ENCODE results near the gene DDX52. TPM values are rescaled to one million over a fixed set of nuclear protein-coding genes. Genes with fewer than 3 reads are reported as not detected.

The DDX52 gene
- total and polyA plus RNA-seq, 2 experiments from 2014 or later, result 46.2 to 61.3 TPM

GRCh38 chr17:37570527-37571093, 72.6 kb downstream of the DDX52 start:
- Mint-ChIP-seq H3K4me1 (no peaks in the 10 kb centered on the region), H3K9me3 (no peaks in the 10 kb centered on the region; the same call in 2 of the 3 replicates), H3K4me3 (no peak overlapping the region), H3K27ac (no peak overlapping the region), H3K36me3 (ENCODE audit: low read depth) (peaks cover 51% of the 10 kb centered on the region), H3K27me3 (ENCODE audit: insufficient read depth, low read depth, poor library complexity) (peaks cover 1% of the 10 kb centered on the region)
- Histone ChIP-seq H3K9me2 (ENCODE audit: insufficient read depth) (no peaks in the 10 kb centered on the region), H3K36me3 (ENCODE audit: insufficient read depth) (peaks cover 28% of the 10 kb centered on the region; the same call in 1 of the 2 replicates), H3F3A (replicated peaks; ENCODE audit: low read depth) (no peaks in the 10 kb centered on the region), H3K27ac (ENCODE audit: low read depth) (no peak overlapping the region), H3K27me3 (ENCODE audit: insufficient read depth) (no peaks in the 10 kb centered on the region), H3K4me1 (ENCODE audit: insufficient read depth) (no peaks in the 10 kb centered on the region), H3K4me2 (no peak overlapping the region), H2AFZ (no peak overlapping the region), H3K79me2 (replicated peaks; ENCODE audit: insufficient read depth) (no peaks in the 10 kb centered on the region), H3K4me3 (no peak overlapping the region), H4K20me1 (replicated peaks; ENCODE audit: insufficient read depth) (no peaks in the 10 kb centered on the region)
- no peak for TF ChIP-seq ZNF462 (CRISPR knock-in tag; IDR thresholded peaks at IDR 0.05)
- peak; percentile 82 to 88 for TF ChIP-seq CTCF (conservative IDR thresholded peaks at IDR 0.05; ENCODE audit: low read depth in 2 of 2)
- no peak for TF ChIP-seq ZNF331 (CRISPR knock-in tag; IDR thresholded peaks at IDR 0.05; ENCODE audit: low read depth)
- no peak for TF ChIP-seq NANOG (IDR thresholded peaks at IDR 0.05; ENCODE audit: borderline replicate concordance)
- TF ChIP-seq JUNB (IDR thresholded peaks at IDR 0.05; ENCODE audit: unreplicated experiment), result no peak
- TF ChIP-seq EZH2phosphoT487 (IDR thresholded peaks at IDR 0.05; ENCODE audit: unreplicated experiment), result no peak
- no peak for TF ChIP-seq CREB1 (CRISPR knock-in tag; IDR thresholded peaks at IDR 0.05; ENCODE audit: low read depth)
- peak; percentile 98 for ATAC-seq
- peak; percentile 83 for DNase-seq (ENCODE audit: low spot score)

Data from GM23338 (cell line).